Measurements from ENCODE around the gene KIF4B. TPM values are rescaled to one million over a fixed set of nuclear protein-coding genes. Genes with fewer than 3 reads are reported as not detected.

The KIF4B gene
- total and polyA plus RNA-seq, 2 donors from 2014 or later, result not detected

DNA sequence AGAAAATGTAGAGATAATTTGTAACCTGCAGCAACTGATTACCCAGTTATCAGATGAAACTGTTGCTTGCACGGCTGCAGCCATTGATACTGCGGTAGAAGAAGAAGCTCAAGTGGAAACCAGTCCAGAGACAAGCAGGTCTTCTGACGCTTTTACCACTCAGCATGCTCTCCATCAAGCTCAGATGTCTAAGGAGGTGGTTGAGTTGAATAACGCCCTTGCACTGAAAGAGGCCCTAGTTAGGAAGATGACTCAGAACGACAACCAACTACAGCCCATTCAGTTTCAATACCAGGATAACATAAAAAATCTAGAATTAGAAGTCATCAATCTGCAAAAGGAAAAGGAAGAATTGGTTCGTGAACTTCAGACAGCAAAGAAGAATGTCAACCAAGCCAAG lies 1.7 kb downstream of the KIF4B start:
- no peaks in the 10 kb centered on the region for H3K4me1 ChIP-seq (ENCODE audit: control insufficient read depth in 2 of 3, insufficient read depth in 2 of 3, low read depth in 1 of 3, low read length in 3 of 3)
- DNase-seq (no peak), FAIRE-seq (no peak)
- no peak overlapping the region for H3K4me3 ChIP-seq (ENCODE audit: low read length in 3 of 3)
- H3K27ac ChIP-seq (ENCODE audit: low read depth in 2 of 2, low read length in 2 of 2), result no peak overlapping the region
- H3K9ac ChIP-seq (ENCODE audit: low read length in 3 of 3), result no peak overlapping the region
- H3K9me3 ChIP-seq (ENCODE audit: control insufficient read depth in 2 of 3, insufficient read depth in 1 of 3, low read length in 3 of 3), result no peaks in the 10 kb centered on the region
- TF ChIP-seq, protein P1, sequence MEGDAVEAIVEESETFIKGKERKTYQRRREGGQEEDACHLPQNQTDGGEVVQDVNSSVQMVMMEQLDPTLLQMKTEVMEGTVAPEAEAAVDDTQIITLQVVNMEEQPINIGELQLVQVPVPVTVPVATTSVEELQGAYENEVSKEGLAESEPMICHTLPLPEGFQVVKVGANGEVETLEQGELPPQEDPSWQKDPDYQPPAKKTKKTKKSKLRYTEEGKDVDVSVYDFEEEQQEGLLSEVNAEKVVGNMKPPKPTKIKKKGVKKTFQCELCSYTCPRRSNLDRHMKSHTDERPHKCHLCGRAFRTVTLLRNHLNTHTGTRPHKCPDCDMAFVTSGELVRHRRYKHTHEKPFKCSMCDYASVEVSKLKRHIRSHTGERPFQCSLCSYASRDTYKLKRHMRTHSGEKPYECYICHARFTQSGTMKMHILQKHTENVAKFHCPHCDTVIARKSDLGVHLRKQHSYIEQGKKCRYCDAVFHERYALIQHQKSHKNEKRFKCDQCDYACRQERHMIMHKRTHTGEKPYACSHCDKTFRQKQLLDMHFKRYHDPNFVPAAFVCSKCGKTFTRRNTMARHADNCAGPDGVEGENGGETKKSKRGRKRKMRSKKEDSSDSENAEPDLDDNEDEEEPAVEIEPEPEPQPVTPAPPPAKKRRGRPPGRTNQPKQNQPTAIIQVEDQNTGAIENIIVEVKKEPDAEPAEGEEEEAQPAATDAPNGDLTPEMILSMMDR (IDR thresholded peaks at IDR 0.05; ENCODE audit: borderline replicate concordance, extremely low read depth, insufficient read depth), result no peak
- no peaks in the 10 kb centered on the region for H3K36me3 ChIP-seq (ENCODE audit: control insufficient read depth in 2 of 3, insufficient read depth in 3 of 3, low read length in 3 of 3)
- intact Hi-C loops (cut with DNase I), result no loop called here
- no peaks in the 10 kb centered on the region for H3K27me3 ChIP-seq (ENCODE audit: control insufficient read depth, insufficient read depth, low read length)

DNA sequence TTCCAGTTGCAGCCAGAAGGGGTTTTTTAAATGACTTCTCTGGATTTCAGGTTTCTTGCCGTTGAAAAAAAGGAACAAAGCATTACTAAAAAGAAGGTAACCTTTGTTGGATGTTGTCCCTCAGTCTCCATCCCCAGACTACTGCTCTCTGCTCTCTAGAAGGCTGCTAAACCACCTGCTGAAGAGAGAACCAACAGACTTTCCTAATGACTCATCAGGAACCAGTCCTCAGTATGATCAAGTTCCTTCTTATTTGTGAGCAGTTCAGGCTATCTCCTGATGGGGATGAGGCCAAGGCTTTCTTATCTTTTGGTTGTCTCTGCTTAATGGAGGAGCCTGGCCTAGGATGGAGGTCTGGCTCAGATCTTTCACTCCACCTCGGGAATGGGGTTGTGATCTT lies 4.1 kb downstream of the KIF4B start:
- H3K27ac ChIP-seq (ENCODE audit: low read depth in 2 of 2, low read length in 2 of 2), result no peak overlapping the region
- intact Hi-C loops (cut with DNase I), result no loop called here
- H3K4me1 ChIP-seq (ENCODE audit: control insufficient read depth in 2 of 3, insufficient read depth in 2 of 3, low read depth in 1 of 3, low read length in 3 of 3), result no peaks in the 10 kb centered on the region
- H3K4me3 ChIP-seq (ENCODE audit: low read length in 3 of 3), result no peak overlapping the region
- FAIRE-seq, result no peak
- no peak for DNase-seq
- no peaks in the 10 kb centered on the region for H3K36me3 ChIP-seq (ENCODE audit: control insufficient read depth in 2 of 3, insufficient read depth in 3 of 3, low read length in 3 of 3)
- H3K9me3 ChIP-seq (ENCODE audit: control insufficient read depth in 2 of 3, insufficient read depth in 1 of 3, low read length in 3 of 3), result no peaks in the 10 kb centered on the region
- H3K27me3 ChIP-seq (ENCODE audit: control insufficient read depth, insufficient read depth, low read length), result no peaks in the 10 kb centered on the region
- no peak overlapping the region for H3K9ac ChIP-seq (ENCODE audit: low read length in 3 of 3)
- TF ChIP-seq, protein P1 (IDR thresholded peaks at IDR 0.05; ENCODE audit: borderline replicate concordance, extremely low read depth, insufficient read depth), result no peak

DNA sequence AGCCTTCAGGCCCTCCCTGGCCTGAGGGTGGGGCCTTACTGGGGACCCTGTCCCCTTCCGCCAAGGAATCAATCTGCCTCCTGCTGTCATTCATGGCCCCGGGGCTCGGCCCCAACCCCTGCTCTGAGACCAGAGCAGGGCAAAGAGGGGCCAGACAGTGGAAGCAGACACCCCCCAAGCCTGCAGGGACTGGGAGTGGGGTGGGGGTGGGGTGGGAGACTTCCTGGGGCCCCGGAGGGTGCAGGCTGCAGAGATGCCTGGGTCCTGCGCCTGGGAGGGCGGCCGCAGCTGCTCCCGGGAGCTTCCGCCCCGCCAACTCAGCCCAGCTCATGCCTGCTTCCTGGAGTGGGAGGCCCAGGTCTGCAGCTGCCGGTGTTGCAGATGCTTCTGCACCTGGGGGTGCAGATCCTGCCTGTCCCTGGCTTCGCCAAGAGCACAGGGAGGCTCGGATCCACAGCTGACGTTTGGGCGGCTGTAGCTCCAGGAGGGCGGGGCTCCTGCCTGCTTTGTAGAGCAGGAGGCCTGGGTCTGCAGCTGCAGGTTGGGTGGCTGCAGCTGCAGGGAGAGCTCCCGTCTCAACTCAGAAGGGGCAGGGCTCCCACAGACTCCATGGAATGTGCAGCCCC lies 6.2 kb downstream of the KIF4B start:
- intact Hi-C loops (cut with DNase I), result no loop called here
- DNase-seq, result no peak

More for the DNA sequence above, 6.2 kb downstream of the KIF4B start:
- no peaks in the 10 kb centered on the region for H3K4me1 ChIP-seq (ENCODE audit: control insufficient read depth in 2 of 3, insufficient read depth in 2 of 3, low read depth in 1 of 3, low read length in 3 of 3)
- FAIRE-seq, result no peak
- no peaks in the 10 kb centered on the region for H3K27me3 ChIP-seq (ENCODE audit: control insufficient read depth, insufficient read depth, low read length)
- H3K4me3 ChIP-seq (ENCODE audit: low read length in 3 of 3), result no peak overlapping the region
- no peaks in the 10 kb centered on the region for H3K9me3 ChIP-seq (ENCODE audit: control insufficient read depth in 2 of 3, insufficient read depth in 1 of 3, low read length in 3 of 3)
- no peak overlapping the region for H3K27ac ChIP-seq (ENCODE audit: low read depth in 2 of 2, low read length in 2 of 2)
- no peaks in the 10 kb centered on the region for H3K36me3 ChIP-seq (ENCODE audit: control insufficient read depth in 2 of 3, insufficient read depth in 3 of 3, low read length in 3 of 3)
- TF ChIP-seq, protein P1 (IDR thresholded peaks at IDR 0.05; ENCODE audit: borderline replicate concordance, extremely low read depth, insufficient read depth), result no peak
- H3K9ac ChIP-seq (ENCODE audit: low read length in 3 of 3), result no peak overlapping the region

All from kidney (tissue), 14 donors.